GM21723 (cell line): Measurements from ENCODE around the gene DNAJB6.

Experiments used
- ATAC-seq: cut with Tn5 transposase; IDR thresholded peaks from one replicate; pipeline ENCODE4 v1.9.1; 2021; ENCODE audit warnings: mild to moderate bottlenecking, moderate library complexity; ENCODE audit not compliant: unreplicated experiment

The DNAJB6 gene

DNA sequence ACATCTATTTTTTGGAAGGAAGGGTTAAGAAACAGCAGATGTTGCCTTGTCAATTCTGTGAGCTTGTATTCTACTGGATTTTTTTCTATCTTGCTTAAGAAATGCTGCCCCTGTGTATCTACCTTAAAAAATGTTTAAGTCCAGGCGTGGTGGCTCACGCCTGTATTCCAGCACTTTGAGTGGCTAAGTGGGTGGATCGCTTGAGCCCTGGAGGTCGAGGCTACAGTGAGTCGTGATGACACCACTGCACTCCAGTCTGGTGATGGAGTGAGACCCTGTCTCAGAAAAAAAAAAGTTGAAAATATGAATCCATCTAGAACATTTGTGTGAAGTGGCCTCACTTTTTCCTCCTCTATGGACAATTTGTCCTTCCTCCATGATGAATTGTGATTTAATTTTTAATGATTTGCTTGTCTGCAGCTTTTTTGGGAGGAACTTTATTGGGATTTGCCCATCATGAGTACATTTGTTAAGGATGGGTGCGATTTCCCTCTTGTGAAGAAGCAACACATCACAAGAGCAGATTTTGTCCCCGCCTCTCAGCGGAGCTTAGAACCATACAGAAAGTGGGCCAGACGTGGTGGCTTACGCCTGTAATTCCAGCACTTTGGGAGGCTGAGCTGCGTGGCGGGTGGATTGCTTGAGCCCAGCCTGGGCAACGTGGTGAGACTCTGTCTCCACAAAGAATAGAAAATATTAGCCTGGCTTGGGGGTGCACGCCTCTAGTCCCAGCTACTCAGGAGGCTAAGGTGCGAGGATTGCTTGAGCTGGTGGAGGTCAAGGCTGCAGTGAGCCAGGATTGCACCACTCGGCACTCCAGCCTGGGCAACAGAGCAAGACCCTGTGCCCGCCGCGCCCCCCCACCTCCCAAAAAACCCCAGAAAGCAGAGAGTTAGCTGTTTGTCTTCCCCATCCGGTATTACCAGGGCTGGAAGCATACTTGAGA, 57.7 kb downstream of the DNAJB6 start:
- ATAC-seq = no peak

DNA sequence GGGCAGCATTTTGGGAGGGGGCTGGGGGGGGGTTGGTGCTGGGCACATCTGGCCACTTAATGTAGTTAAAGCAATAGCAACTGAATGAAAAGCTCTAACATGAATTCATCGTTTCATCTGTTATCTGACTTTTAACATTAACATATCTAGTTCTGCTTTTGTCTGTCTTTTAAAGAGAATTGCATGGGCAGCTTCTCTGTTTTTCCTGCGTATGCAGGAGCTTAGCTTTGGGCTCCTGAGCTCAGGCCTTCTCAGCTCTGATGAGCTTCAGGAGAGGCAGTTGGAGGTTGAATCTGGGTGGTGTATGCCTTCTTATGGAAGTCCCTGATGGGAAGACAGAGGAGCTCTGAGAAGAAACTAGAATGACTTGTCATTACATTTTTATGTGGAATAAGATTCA, 58.4 kb downstream of the DNAJB6 start:
- ATAC-seq = no peak

DNA sequence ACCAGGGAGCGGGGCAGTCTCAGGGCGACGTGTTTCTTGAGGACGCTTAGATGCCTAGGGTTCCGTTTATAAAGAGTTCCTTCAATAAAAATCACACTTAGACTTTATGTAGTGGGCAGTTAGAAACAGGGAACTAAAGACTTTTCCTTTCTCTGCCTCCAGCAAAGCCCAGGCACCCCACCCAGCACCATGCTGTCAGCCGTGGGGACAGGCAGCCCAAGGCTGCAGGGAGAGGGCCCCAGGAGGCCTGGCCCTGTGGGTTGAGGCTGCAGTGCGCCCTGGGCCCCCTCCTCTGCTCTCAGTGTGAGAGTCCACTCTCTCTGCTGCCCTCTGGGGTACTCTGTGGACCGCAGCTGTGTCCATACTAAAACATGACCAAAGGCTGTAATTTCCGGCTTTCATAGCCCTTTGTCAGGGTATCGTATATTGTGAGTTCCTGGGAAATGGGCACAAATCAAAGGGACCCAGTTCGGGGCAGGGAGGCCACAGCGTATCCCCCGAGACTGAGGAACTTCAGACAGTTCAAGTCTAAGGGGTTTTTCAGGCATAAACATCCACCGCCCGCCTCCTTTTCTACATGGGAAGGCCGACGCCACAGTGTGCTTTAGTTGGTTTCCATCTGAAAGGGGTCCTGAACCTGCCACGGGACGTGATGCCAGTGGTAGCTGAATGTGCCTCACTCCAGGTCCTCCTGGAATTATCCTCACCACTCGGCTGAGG, 59.7 kb downstream of the DNAJB6 start:
- ATAC-seq = no peak

DNA sequence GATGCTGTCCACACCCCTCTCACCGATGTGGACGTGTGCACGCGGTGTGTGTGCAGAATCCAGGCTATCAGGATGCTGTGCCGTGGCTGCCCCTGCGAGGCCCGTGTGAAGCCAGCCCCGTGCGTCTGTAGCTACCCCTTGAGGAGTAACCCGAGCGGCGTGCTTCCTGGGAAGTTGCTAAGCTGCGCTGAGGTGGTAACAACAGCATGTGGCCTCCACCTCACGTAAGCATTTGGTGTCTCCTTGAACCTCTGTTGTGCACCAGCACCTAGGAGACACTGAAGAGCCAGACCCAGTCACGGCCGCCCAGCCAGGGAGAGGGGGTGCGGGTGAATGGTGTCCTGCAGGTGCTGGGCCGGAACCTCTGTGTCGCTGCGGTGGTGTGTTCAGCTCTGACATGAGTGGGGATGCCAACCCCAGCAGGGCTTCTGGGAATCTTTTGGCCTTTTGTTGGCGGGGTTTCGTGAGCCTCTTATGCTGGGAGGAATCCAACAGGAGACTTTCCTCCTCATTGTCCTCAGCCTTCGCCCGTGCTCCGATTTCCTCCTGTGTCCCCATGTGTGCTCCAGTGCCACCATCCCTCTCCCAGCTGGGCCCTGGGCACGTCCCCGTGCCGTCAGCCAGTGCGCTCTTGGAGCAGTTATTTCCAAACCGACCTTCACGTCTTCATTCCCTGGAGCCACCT, 60.4 kb downstream of the DNAJB6 start:
- ATAC-seq = no peak

DNA sequence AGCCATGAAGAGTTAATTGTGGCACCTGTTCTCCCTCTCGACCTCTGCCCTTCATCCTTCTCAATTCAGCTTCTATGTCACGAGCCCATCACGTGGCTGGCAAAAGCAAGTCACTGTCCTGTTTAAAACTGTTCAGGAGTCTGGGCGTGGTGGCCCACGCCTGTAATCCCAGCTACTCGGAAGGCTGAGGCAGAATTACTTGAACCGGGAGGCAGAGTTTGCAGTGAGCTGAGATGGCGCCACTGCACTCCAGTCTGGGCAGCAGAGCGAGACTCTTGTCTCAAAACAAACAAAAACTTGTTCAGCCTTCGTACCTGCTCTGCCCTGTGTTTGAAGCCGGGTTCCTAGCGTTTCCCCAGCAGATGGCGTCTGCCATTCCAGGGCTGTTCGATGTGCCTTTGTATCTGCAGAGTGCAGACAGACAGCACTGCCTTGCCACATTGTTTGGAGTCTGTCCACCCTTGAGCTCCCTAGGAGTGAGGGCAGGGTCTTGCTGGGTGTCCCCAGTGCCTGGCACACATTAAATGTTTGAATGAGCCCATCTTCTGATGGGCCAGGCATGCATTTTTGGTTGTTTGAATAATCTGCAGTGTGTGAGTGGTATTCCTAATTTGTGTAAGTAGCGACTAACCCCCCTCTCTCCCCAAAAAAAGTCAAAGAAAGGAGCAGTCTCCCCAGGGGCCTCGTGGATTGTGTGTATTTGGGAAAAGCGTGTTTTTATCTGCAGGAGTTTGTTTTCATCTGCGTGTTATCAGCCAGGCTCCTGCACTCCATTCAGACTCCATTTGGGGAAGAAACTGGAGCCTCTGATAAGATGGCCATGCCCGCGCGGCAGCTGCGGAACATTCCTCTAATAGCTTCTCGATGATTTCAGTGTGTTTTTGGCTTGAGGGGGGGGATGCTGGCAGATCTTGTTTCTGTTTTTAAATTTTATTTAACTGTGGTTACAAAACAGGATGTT, 61.2 kb downstream of the DNAJB6 start:
- no peak for ATAC-seq

DNA sequence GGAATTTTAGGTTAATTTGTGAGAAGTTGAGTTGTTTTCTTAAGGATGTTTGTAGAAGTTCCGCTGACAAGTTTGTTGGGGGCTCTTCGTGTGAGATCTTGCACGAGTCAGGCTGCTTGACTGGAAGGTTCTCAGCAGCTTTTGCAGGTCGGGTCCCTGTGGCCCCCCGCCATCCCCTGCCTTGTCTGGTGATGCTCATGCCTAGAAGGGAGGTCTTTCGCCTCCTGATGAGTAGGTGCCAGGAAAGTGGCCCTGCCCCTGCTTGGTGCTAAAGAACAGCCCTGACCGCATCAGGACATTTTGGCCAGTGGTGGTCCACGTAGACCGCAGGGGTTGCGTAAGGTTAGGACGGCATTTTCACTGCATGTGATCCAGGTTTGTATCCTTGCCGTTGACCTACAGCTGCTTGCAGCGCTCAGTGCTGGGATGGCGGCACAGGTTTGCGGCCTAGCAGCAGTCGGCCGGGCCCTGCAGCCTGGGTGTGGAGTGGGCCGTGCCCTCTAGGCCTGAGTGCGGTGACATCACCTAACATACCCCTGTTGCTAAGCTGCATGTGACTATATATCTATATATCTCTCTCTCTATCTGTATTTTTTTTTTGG, 62.4 kb downstream of the DNAJB6 start:
- ATAC-seq = no peak

DNA sequence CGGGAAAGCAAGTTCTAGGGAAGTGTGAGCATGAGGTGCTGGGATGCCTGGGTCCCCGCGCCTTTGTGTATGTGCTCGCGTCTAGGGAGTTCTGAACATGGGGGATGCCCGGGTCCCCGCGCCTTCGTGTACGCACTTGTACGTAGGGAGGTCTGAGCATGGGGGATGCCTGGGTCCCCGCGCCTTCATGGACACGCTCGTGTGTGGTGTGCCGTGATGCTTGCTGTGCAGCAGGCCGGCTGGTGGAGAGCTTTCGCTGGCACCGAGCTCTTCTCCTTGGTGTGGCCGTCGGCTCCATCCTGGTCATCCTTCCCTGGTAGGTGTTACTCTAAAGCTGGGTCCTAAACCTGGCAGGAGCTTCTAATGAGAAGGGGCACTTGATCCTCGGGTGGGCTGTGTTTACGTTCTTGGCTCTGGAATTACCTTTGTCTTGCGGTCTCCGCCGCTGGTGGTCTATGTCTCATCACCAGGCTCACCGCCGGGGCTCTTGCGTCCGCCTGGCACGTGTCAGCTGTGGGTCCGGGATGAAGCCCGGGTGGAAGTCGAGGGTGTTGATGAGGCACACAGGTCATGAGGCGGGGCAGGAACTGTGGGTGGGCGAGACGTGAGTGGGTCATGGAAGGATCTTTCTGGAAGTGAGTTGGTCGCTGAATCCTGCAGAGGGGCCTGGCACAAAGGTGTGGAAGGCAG, 63.5 kb downstream of the DNAJB6 start:
- ATAC-seq = no peak

DNA sequence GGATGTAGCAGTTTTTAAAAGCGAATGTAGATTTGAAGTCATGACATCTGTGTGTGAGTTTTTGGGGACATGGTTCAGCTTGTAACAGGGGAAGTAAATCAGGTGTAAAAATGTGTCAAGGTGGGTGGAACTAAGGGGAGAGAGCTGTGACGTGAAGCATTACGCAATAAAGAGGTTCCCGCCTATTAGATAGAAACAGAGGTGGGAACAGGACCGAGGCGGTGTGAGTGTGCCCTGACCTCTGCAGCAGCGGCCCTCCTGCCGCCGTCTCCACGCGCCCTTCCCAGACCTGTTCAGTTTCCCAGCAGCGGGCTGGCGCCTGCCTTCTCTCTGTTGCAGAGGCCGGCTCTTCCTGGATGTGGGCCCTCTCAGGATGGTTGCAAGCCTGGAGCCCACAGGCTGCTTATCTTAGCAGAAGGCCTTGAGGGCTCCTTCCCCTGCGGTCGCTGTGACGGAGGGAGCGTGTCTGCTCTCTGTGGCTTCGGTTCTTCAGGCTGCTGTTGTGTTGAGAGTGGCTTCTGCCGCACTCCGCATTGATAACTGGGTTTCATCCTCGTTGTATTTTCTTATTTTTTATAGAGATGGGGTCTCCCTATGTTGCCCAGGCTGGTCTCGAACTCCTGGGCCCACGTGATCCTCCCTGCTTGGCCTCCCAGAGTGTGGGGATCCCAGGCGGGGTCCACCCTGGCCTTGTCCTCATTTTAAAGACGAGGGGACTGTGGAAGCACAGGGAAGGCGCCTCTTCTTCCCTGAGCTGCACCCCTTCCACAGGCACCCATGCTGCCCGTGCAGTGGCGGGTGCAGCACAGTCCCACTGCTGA, 65.0 kb downstream of the DNAJB6 start:
- ATAC-seq = no peak

DNA sequence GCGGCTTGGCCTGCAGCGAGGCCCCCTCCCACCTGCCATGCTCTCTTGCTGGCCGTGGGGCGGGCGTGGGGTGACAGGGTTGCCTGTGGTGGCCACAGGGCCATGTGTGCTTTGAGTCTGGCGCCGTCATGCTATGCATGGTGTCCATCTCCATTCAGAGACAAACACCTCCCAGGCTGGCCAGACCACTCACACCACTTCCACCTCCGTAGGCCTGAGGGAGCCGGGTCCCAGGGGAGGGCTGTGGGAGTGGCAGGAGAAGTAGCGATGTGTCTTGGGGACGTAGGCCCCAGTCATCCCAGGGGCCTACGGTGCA, 65.5 kb downstream of the DNAJB6 start:
- ATAC-seq = no peak

DNA sequence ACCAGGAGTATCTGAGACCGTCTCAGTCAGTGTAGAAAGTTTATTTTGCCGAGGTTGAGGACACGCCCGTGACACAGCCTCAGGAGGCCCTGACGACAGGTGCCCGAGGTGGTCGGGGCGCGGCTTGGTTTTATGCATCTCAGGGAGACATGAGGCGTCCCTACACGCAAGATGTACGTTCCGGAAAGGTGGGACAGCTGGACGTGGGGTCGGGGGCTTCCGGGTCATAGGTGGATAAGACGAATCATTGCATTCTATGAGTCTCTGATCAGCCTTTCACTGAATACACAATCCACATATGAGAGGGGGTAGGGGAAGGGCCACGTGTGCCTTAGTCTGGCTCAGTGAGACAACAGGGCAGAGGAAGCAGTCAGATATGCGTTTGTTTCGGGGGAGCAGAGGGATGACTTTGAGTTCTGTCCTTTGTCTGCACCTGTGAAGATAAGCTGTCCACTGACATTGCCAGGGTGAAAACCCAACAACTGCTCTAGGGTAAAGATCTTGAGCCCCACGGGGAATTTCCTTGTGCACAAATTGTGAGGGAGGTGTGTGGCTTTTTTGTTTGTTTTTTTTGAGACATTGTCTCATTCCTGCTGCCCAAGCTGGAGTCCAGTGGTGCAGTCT, 66.2 kb downstream of the DNAJB6 start:
- no peak for ATAC-seq

DNA sequence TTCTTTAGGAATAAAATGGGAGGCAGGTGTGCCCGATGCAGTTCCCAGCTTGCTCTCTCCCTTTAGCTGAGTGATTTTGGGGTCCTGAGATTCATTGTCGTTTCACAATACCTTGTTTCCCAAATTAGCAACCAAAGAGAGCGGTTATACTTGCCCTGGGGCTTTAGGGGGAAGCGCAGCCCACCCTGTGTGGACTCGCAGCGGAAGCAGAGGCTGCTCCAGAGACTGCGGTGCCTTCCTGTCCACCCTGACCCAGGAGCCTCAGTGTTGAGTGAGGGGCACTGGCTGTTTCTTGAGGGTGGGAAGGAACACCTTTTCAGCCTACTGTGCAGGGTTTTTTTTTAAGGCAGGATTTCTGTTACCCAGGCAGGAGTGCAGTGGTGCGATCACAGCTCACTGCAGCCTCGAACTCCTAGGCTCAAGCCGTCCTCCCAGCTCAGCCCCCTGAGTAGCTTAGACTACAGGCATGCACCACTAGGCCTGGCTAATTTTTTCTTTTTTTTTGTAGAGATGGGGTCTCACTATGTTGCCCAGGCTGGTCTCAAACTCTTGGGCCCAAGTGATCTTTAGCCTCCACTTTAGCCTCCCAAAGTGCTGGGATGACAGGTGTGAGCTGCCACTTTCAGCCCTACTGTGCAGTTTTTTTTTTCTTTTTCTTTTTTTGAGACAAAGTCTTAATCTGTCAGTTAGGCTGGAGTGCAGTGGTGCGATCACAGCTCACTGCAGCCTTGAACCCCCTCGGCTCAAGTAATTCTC, 67.0 kb downstream of the DNAJB6 start:
- no peak for ATAC-seq

DNA sequence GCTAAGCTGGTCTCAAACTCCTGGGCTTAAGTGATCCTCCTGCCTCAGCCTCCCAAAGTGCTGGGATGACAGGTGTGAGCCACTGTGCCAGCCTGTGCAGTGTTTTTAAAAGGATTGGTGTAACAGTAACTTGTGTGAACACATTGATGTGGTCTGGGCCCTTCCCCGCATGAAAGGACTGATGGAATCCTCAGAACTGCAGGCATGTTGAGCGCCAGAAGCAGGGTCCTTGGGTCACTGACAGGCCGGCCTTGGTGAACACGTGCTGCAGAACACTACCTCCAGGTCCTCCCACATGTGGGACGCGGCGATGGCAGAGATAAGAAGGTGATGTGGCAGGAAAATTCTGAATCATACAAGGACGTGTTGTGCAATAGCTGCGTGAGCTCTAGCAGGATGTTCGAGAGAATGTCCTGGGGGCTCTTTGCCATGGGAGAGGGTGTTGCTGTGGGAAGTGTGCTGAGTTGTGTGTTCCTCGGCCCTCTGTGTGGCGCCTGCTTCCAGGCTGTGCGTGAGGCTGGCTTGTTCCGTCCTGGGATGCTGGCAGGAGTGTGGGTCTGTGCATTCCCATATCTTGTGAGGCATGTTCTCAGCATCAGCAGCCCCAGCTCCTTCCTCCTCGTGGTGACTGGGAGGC, 68.2 kb downstream of the DNAJB6 start:
- no peak for ATAC-seq

DNA sequence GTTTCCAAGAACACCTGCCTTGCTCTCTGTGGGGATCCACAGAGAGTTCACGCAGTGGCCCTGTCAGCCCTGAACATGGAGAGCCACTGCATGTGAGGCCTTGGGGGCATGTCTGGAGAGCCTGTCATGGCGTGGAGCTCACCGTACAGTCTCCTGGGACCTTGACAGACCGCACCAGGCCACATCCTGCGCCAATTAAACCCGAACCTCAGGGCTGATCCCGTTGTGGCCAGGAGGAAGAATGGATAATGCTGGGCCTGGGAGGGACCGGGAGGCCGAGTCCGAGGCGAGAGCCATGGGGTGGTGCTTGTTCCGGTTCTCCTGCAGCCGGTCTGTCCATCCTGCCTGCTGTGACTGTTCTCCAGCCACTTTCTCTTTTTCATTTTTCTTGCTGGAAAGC, 68.7 kb downstream of the DNAJB6 start:
- ATAC-seq = no peak

DNA sequence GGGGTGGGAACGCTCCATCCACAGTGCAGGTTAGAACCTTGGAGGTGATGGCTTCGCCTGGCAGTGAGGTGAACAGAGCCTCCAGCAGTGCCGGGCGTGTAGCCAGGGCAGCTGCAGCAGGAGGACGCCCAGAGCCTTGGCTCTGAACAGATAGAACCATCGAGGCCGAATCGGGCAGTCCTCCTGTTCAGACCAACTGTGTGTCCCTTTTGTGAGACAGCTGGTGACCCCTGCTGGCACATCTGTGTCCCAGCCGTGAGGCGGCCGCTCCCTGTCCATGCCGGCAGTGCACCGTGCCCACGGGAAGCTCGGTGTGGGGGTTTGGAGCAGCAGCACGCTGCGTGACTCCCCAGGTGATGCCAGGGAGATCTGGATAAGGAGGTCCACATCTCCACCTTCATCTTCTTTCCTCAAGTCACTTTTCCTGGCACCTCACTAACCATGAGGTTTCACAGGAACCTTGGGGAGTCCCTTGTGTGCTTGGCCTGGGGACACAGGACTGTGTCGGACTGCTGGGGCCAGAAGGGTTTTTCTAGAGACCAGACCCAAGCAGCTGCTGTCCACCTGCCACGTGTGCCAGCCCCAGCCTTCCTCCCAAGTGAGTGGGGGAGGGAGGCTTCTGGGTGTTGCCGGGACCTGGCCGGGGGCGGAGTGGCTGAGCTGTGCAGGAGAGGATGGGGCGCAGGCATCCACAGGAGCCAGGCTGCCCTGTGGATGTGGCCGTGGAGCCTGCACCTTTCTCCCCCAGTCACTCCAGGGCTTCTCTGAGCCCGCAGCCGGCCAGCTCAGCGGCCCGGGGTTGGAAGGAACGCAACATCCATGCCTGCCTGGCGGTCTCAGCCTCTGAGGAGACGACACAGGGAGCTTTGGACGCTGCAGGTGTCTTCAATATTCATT, 69.4 kb downstream of the DNAJB6 start:
- ATAC-seq = no peak

DNA sequence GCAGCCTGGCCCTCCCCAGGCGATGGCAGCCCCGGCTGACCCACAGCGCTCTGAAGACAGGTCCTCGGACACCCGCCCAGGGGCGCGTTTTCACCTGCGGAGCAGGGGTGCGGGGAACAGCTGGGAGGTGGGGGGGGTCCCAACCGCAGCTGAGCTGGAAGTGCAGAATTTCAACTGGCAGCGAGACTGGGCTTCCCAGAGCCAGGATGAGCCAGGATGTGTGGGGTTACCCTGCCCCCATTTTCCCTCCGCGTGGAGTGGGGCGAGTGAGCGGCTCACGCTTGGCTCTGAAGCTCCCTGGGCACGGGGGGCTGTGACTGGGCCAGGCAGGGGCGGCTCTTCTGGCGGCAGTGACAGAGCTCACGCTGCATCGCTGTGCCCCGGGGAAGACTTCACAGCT, 70.2 kb downstream of the DNAJB6 start:
- no peak for ATAC-seq
